ENCODE measurements around the gene CCDC87. TPM values are rescaled to one million over a fixed set of nuclear protein-coding genes. Genes with fewer than 3 reads are reported as not detected.

The CCDC87 gene
- total RNA-seq, 1 donor from 2014 or later = 0.21 TPM

DNA sequence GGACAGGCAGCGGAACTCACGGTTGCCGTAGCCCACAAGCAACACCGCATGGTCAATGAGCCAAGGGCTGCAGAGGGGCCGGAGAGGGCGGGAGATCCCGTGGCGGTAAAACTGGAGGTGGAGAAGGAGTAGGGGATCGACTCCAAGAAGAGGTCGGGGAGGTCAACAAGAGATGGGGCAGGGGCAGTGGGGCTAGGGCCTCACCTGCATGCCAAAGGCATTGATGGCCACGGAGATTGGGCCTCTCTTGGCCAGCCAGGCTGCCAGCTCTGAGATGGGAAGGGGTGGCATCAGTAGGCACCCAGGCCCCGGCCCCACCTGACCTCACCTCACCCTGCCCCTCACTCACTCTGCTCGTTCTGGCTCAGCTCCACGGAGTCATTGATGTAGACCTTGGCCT is 28.3 kb downstream of the CCDC87 start:
- no peaks in the 10 kb centered on the region for H3K9me3 ChIP-seq
- peaks cover 0 to 5% of the 10 kb centered on the region in 2 donors for H3K36me3 ChIP-seq
- intact Hi-C loops (cut with DNase I) = no loop called here
- TF ChIP-seq, protein P1, sequence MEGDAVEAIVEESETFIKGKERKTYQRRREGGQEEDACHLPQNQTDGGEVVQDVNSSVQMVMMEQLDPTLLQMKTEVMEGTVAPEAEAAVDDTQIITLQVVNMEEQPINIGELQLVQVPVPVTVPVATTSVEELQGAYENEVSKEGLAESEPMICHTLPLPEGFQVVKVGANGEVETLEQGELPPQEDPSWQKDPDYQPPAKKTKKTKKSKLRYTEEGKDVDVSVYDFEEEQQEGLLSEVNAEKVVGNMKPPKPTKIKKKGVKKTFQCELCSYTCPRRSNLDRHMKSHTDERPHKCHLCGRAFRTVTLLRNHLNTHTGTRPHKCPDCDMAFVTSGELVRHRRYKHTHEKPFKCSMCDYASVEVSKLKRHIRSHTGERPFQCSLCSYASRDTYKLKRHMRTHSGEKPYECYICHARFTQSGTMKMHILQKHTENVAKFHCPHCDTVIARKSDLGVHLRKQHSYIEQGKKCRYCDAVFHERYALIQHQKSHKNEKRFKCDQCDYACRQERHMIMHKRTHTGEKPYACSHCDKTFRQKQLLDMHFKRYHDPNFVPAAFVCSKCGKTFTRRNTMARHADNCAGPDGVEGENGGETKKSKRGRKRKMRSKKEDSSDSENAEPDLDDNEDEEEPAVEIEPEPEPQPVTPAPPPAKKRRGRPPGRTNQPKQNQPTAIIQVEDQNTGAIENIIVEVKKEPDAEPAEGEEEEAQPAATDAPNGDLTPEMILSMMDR (IDR thresholded peaks at IDR 0.05) = no peak
- H3K27ac ChIP-seq = no peak overlapping the region
- H3K27me3 ChIP-seq = no peaks in the 10 kb centered on the region
- DNase-seq (ENCODE audit: low spot score in 2 of 2) = no peak
- no peak overlapping the region for H3K4me3 ChIP-seq
- peaks cover 3 to 5% of the 10 kb centered on the region in 2 donors for H3K4me1 ChIP-seq

DNA sequence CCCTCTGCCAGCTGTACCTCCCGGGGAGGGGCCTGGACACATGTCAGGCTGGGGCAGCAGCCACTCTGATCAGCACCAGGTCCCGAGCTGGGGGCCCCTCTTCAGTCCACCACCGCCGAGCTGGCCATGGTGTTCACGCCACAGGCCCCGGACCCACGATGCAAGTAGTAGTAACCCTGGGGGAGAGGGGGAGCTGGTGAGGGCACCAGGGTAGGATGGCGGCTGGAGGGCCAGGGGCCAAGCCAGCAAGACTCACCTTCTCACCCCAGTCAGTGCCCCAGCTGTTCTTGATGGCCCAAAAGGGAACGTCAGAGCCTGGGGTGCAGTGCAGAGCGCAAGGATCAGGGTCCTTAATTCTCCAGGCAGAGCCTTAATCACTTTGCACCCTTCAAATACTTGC is 29.0 kb downstream of the CCDC87 start:
- intact Hi-C loops (cut with DNase I) = no loop called here
- no peak for DNase-seq (ENCODE audit: low spot score in 2 of 2)
- TF ChIP-seq, protein P1 (IDR thresholded peaks at IDR 0.05) = no peak
- no peaks in the 10 kb centered on the region for H3K27me3 ChIP-seq
- no peaks in the 10 kb centered on the region for H3K9me3 ChIP-seq
- H3K36me3 ChIP-seq = peaks cover 0 to 5% of the 10 kb centered on the region in 2 donors
- no peak overlapping the region for H3K4me3 ChIP-seq
- no peak overlapping the region for H3K27ac ChIP-seq
- H3K4me1 ChIP-seq = peaks cover 3% of the 10 kb centered on the region in 2 donors

DNA sequence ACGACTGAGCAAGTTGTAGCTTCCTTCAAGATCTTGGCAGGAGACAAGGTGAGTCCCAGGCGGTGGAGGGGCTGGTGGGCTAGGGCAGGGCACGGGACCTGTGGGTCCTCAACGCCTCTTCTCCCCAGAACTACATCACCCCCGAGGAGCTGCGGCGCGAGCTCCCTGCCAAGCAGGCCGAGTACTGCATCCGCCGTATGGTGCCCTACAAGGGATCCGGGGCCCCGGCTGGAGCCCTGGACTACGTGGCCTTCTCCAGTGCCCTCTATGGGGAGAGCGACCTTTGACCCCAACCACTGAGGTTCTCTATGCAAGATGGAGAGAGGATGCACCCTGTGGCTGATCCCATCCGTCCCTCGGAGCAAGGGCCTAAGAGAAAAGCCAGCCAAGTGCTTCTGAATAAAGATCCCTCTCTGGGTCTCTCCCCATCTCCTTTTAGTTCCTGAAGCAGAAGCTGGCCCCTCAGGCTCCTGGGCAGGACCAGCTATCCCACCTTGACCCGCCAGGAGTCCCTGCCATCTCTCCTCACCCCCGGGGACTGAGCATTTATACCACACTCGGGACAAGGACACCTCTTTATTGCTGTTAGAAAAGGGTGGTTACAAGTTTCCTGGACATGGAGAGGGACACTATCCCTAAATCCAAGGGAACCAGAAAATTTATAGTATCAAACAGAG is 29.8 kb downstream of the CCDC87 start:
- Histone ChIP-seq H3K4me1 (peaks cover 0 to 5% of the 10 kb centered on the region in 2 donors), H3K27ac (no peak overlapping the region), H3K4me3 (no peak overlapping the region), H3K27me3 (no peaks in the 10 kb centered on the region), H3K9me3 (no peaks in the 10 kb centered on the region), H3K36me3 (peaks cover 0 to 5% of the 10 kb centered on the region in 2 donors)
- TF ChIP-seq, protein P1 (IDR thresholded peaks at IDR 0.05) = no peak
- intact Hi-C loops (cut with DNase I) = no loop called here
- DNase-seq (ENCODE audit: low spot score in 2 of 2) = no peak

DNA sequence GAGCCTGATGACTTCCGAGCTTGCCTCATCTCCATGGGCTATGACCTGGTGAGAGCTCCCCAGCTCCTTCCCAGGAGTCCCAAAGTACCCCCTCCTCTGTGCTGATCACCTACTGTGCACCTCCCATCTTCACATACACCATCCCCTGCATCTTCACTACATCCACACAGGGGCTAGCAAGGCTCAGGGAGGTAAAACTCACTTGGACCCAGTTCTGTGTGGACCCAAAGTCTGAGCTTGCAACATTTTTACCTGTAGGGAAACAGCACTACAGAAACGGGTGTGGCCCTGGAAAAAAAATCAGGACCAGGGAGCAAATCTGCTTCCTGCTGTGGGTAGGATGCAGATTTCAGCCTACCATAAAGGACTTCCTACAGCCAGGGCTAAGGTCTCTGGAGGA is 30.6 kb downstream of the CCDC87 start:
- TF ChIP-seq, protein P1 (IDR thresholded peaks at IDR 0.05) = no peak
- H3K27me3 ChIP-seq = no peaks in the 10 kb centered on the region
- H3K4me3 ChIP-seq = no peak overlapping the region
- DNase-seq (ENCODE audit: low spot score in 2 of 2) = no peak
- H3K36me3 ChIP-seq = peaks cover 0 to 5% of the 10 kb centered on the region in 2 donors
- peaks cover 0 to 5% of the 10 kb centered on the region in 2 donors for H3K4me1 ChIP-seq
- intact Hi-C loops (cut with DNase I) = no loop called here
- no peaks in the 10 kb centered on the region for H3K9me3 ChIP-seq
- H3K27ac ChIP-seq = no peak overlapping the region

DNA sequence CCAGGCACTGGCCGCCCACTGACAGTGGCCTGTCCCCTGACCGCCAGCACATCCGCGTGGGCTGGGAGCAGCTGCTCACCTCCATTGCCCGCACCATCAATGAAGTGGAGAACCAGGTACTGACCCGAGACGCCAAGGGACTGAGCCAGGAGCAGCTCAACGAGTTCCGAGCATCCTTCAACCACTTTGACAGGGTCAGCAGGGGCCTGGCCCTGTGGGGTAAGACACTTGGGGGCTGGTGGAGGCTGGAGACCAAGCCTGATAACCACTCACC is 31.0 kb downstream of the CCDC87 start:
- TF ChIP-seq, protein P1 (IDR thresholded peaks at IDR 0.05) = no peak
- H3K4me3 ChIP-seq = no peak overlapping the region
- DNase-seq (ENCODE audit: low spot score in 2 of 2) = no peak
- intact Hi-C loops (cut with DNase I) = no loop called here
- H3K4me1 ChIP-seq = peaks cover 0 to 5% of the 10 kb centered on the region in 2 donors
- no peaks in the 10 kb centered on the region for H3K9me3 ChIP-seq
- H3K27me3 ChIP-seq = no peaks in the 10 kb centered on the region
- no peak overlapping the region for H3K27ac ChIP-seq
- H3K36me3 ChIP-seq = peaks cover 0 to 5% of the 10 kb centered on the region in 2 donors

All from ascending aorta (tissue), 2 donors.